Measurements from ENCODE around the gene WDR46.

The WDR46 gene

GRCh38 chr6:33252759-33253158 lies 36.3 kb downstream of the WDR46 start:
- DNase-seq, result no peak

- no peak for DNase-seq
These were observed 37.5 kb downstream of the WDR46 start for GRCh38 chr6:33251395-33252012.

GRCh38 chr6:33250731-33251130 lies 38.3 kb downstream of the WDR46 start:
- no peak for DNase-seq

- peak; percentile 42 for DNase-seq
These were observed 39.1 kb downstream of the WDR46 start for GRCh38 chr6:33249732-33250630.

- peak; percentile 98 for DNase-seq
These were observed 39.9 kb downstream of the WDR46 start for GRCh38 chr6:33248932-33249731.

- DNase-seq, result no peak
These were observed 40.5 kb downstream of the WDR46 start for GRCh38 chr6:33248643-33248931.

GRCh38 chr6:33247977-33248642 lies 40.9 kb downstream of the WDR46 start:
- DNase-seq, result peak; percentile 76

- DNase-seq, result no peak
These were observed 45.6 kb downstream of the WDR46 start for GRCh38 chr6:33243476-33243875.

- DNase-seq, result no peak
These were observed 47.1 kb downstream of the WDR46 start for GRCh38 chr6:33241968-33242367.

- no peak for DNase-seq
These were observed 51.3 kb downstream of the WDR46 start for GRCh38 chr6:33237741-33238140.

GRCh38 chr6:33236852-33237251 lies 52.2 kb downstream of the WDR46 start:
- no peak for DNase-seq

- DNase-seq, result no peak
These were observed 52.7 kb downstream of the WDR46 start for GRCh38 chr6:33236328-33236727.

GRCh38 chr6:33235221-33235634 lies 53.8 kb downstream of the WDR46 start:
- DNase-seq, result no peak

Measured in NCI-H1694 treated with DMSO at 0.1 percent for 48 hours (cell line).